Measurements from ENCODE around the gene PIWIL1.

GRCh38 chr12:130350715-130351114 is 13.0 kb downstream of the PIWIL1 start:
- TF ChIP-seq, protein P1, sequence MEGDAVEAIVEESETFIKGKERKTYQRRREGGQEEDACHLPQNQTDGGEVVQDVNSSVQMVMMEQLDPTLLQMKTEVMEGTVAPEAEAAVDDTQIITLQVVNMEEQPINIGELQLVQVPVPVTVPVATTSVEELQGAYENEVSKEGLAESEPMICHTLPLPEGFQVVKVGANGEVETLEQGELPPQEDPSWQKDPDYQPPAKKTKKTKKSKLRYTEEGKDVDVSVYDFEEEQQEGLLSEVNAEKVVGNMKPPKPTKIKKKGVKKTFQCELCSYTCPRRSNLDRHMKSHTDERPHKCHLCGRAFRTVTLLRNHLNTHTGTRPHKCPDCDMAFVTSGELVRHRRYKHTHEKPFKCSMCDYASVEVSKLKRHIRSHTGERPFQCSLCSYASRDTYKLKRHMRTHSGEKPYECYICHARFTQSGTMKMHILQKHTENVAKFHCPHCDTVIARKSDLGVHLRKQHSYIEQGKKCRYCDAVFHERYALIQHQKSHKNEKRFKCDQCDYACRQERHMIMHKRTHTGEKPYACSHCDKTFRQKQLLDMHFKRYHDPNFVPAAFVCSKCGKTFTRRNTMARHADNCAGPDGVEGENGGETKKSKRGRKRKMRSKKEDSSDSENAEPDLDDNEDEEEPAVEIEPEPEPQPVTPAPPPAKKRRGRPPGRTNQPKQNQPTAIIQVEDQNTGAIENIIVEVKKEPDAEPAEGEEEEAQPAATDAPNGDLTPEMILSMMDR (IDR thresholded peaks at IDR 0.05; ENCODE audit: insufficient read depth, low read length, poor library complexity, severe bottlenecking), result no peak
- no peak for TF ChIP-seq EZH2phosphoT487 (conservative IDR thresholded peaks at IDR 0.05; ENCODE audit: low read length)

Data from SU-DHL-6 (cell line).